ENCODE measurements around the gene STK35.

DNA sequence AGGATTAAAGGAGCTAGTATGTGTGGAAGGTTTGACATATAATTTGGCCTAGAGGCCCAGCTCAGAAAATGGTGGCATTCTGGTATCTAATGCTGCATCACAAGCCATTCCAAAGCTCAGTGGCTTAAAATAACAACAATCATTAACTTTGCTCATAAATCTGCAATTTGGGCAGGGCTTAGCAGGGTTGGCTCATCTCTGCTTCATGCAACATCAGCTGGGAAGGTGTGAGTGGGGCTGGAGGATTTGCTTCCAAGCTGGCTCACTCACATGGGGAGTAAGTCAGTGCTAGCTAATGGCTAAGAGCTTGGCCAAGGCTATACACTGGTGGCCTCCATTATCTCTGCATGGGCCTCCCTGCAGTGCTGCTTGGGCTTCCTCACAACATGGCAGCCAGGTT, 48.0 kb upstream of the STK35 start:
- no peak for TF ChIP-seq EZH2phosphoT487 (IDR thresholded peaks at IDR 0.05; ENCODE audit: unreplicated experiment)
- TF ChIP-seq CTCF (conservative IDR thresholded peaks at IDR 0.05; ENCODE audit: low read depth in 2 of 2) = no peak
- TF ChIP-seq REST (IDR thresholded peaks at IDR 0.05; ENCODE audit: unreplicated experiment) = no peak
- TF ChIP-seq POLR2AphosphoS5 (IDR thresholded peaks at IDR 0.05; ENCODE audit: low read depth) = no peak
- no peak for TF ChIP-seq EZH2 (IDR thresholded peaks at IDR 0.05; ENCODE audit: low read depth, unreplicated experiment)
